Right lobe of liver (tissue), 4 donors: ENCODE measurements around the gene SLCO3A1.

Source experiments
- POLR2A ChIP-seq: fragments of 450-650 bp; IDR thresholded peaks from one replicate; pipeline ENCODE4 v1.6.1; 2017; ENCODE audit warnings: antibody characterized with exemption, mild to moderate bottlenecking
- TF ChIP-seq, protein P1 (sequence below), 4 donors: fragments of 200-600 bp in 3 of 4; fragments of 450-650 bp in 1 of 4; IDR thresholded peaks; one replicate each; pipeline versions ENCODE4 v1.5.1 to v1.8.0; 2016 to 2022; ENCODE audit warnings: antibody characterized with exemption in 4 of 4, mild to moderate bottlenecking in 2 of 4
- donor health status: DM: no; HTN: no; CAD: no.
- donor health status: DM: no; HTN: no; CAD: no.
- donor health status: DM: no; HTN: yes; CAD: no.

DNA sequence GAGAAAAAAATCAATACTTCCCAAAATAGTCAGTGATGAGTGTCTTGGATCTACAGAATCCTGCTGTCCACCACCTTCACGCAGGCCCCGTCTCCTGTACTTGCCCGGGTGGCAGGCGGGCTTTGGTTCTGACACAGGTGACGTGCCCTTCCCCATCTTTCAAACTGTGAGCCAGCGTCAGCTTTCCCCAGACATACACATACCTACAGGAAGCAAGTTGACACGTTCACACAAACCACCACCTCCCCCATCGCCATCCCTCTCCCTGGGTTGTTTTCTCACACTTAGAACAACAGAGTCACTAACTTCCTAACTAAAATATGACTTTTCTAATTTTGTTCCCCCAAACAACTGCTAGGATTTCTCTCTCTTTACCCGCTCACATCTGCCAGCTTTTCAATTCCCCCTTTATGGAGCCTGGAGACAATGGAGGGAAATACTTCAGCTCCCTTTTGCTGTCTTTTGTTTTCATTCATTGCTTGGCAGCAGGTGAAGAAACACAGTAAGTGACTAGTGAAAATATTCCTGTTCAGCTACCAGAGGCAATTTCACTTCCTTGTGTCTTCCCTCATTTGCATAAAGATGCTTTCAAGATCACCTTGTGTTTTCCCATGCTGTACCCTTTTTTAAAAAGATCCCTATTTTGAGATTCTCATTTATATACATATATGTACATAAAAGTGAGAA, 248.3 kb downstream of the SLCO3A1 start:
- TF ChIP-seq POLR2A: no peak
- TF ChIP-seq, protein P1, sequence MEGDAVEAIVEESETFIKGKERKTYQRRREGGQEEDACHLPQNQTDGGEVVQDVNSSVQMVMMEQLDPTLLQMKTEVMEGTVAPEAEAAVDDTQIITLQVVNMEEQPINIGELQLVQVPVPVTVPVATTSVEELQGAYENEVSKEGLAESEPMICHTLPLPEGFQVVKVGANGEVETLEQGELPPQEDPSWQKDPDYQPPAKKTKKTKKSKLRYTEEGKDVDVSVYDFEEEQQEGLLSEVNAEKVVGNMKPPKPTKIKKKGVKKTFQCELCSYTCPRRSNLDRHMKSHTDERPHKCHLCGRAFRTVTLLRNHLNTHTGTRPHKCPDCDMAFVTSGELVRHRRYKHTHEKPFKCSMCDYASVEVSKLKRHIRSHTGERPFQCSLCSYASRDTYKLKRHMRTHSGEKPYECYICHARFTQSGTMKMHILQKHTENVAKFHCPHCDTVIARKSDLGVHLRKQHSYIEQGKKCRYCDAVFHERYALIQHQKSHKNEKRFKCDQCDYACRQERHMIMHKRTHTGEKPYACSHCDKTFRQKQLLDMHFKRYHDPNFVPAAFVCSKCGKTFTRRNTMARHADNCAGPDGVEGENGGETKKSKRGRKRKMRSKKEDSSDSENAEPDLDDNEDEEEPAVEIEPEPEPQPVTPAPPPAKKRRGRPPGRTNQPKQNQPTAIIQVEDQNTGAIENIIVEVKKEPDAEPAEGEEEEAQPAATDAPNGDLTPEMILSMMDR (IDR thresholded peaks at IDR 0.05): no peak
